Calu3 (cell line): ENCODE data around the gene SLC22A23. TPM values are rescaled to one million over a fixed set of nuclear protein-coding genes. Genes with fewer than 3 reads are reported as not detected.
A peak's percentile ranks its signal among the peaks of the same experiment; 100 is the strongest.
"Not testable (repeated sequence)": the region's sequence is repeated elsewhere in the genome, so short reads cannot be mapped to it uniquely, and the experiment has no call there.

ENCODE experiments used
- BruUV-seq: library from RNA; stranded (reverse); fragments of 400-500 nt; replicated peaks from 2 replicates; lab custom pipeline; 2021; lab: Mats Ljungman, UMichigan
- CTCF ChIA-PET: fragments of 300-600 bp; sonication (Branson Sonifier 250); formaldehyde crosslinking; loops from one replicate; lab custom pipeline; 2022; ENCODE audit warnings: antibody characterized with exemption; lab: Charles Lee
- DNase-seq: peaks from one replicate; pipeline ENCODE4 v3.0.0; 2022
- H3K27ac Mint-ChIP-seq: one replicate; pipeline ENCODE4 v1.8.0; 2022; ENCODE audit warnings: mixed read lengths; ENCODE audit not compliant: unreplicated experiment
- H3K27me3 Mint-ChIP-seq: one replicate; pipeline ENCODE4 v1.8.0; 2022; ENCODE audit warnings: mixed read lengths; ENCODE audit not compliant: unreplicated experiment
- H3K36me3 Mint-ChIP-seq: one replicate; pipeline ENCODE4 v1.8.0; 2022; ENCODE audit warnings: mild to moderate bottlenecking, moderate library complexity, mixed read lengths; ENCODE audit not compliant: insufficient read depth, unreplicated experiment
- H3K4me1 Mint-ChIP-seq: one replicate; pipeline ENCODE4 v1.8.0; 2022; ENCODE audit warnings: mild to moderate bottlenecking, low read depth, mixed read lengths; ENCODE audit not compliant: unreplicated experiment
- H3K4me3 Mint-ChIP-seq: one replicate; pipeline ENCODE4 v1.8.0; 2022; ENCODE audit warnings: mild to moderate bottlenecking, low read depth, moderate library complexity, mixed read lengths; ENCODE audit not compliant: unreplicated experiment
- H3K9me3 Mint-ChIP-seq: one replicate; pipeline ENCODE4 v1.8.0; 2022; ENCODE audit warnings: low read depth, mixed read lengths; ENCODE audit not compliant: unreplicated experiment
- CTCF ChIP-seq: fragments of 200-600 bp; IDR thresholded peaks from one replicate; pipeline ENCODE4 v1.8.0; 2022; ENCODE audit warnings: antibody characterized with exemption; ENCODE audit not compliant: unreplicated experiment
- intact Hi-C: fragments of 100-400 bp; cut with micrococcal nuclease; formaldehyde crosslinking; loops from one replicate; pipeline ENCODE4 v1.10.0; 2022; ENCODE audit not compliant: unreplicated experiment
- total RNA-seq: library from RNA; stranded (reverse); gene quantifications from 2 replicates; pipeline ENCODE4 v1.2.3, GENCODE V29; 2022

The SLC22A23 gene
- total RNA-seq, 1 experiment from 2014 or later = 3.9 TPM

- H3K4me1 Mint-ChIP-seq = peaks cover 38% of the 10 kb centered on the region
- CTCF ChIA-PET = no interaction called here
- no peaks in the 10 kb centered on the region for H3K36me3 Mint-ChIP-seq
- H3K9me3 Mint-ChIP-seq = no peaks in the 10 kb centered on the region
- no peak overlapping the region for H3K4me3 Mint-ChIP-seq
- H3K27me3 Mint-ChIP-seq = no peaks in the 10 kb centered on the region
- peak; percentile 23 for DNase-seq
- no TSS peak for BruUV-seq
- H3K27ac Mint-ChIP-seq = peak overlapping the region; percentile 39
- intact Hi-C loops = no loop called here
- no peak for TF ChIP-seq CTCF
Measured at GRCh38 chr6:3382326-3383279, 74.2 kb downstream of the SLC22A23 start.

- DNase-seq = no peak
- CTCF ChIA-PET = no interaction called here
- no peak overlapping the region for H3K4me3 Mint-ChIP-seq
- no peaks in the 10 kb centered on the region for H3K27me3 Mint-ChIP-seq
- peaks cover 49% of the 10 kb centered on the region for H3K4me1 Mint-ChIP-seq
- no TSS peak for BruUV-seq
- H3K27ac Mint-ChIP-seq = no peak overlapping the region
- no peak for TF ChIP-seq CTCF
- intact Hi-C loops = no loop called here
- no peaks in the 10 kb centered on the region for H3K9me3 Mint-ChIP-seq
- no peaks in the 10 kb centered on the region for H3K36me3 Mint-ChIP-seq
Measured at GRCh38 chr6:3381233-3381921, 75.5 kb downstream of the SLC22A23 start.

- CTCF ChIA-PET = no interaction called here
- no peak for TF ChIP-seq CTCF
- no peak overlapping the region for H3K4me3 Mint-ChIP-seq
- DNase-seq = peak; percentile 60
- H3K27me3 Mint-ChIP-seq = no peaks in the 10 kb centered on the region
- H3K27ac Mint-ChIP-seq = no peak overlapping the region
- intact Hi-C loops = no loop called here
- H3K4me1 Mint-ChIP-seq = peaks cover 50% of the 10 kb centered on the region
- H3K36me3 Mint-ChIP-seq = no peaks in the 10 kb centered on the region
- H3K9me3 Mint-ChIP-seq = no peaks in the 10 kb centered on the region
- no TSS peak for BruUV-seq
Measured at GRCh38 chr6:3380344-3381232, 76.3 kb downstream of the SLC22A23 start.

GRCh38 chr6:3379482-3380060 is 77.3 kb downstream of the SLC22A23 start:
- Mint-ChIP-seq H3K4me3 (no peak overlapping the region), H3K36me3 (no peaks in the 10 kb centered on the region), H3K27ac (no peak overlapping the region), H3K4me1 (peaks cover 50% of the 10 kb centered on the region), H3K27me3 (no peaks in the 10 kb centered on the region), H3K9me3 (no peaks in the 10 kb centered on the region)
- no peak for TF ChIP-seq CTCF
- intact Hi-C loops = no loop called here
- no peak for DNase-seq
- CTCF ChIA-PET = no interaction called here
- BruUV-seq = no TSS peak

GRCh38 chr6:3378808-3379207 is 78.0 kb downstream of the SLC22A23 start:
- BruUV-seq, H3K4me3 Mint-ChIP-seq, H3K27me3 Mint-ChIP-seq, H3K9me3 Mint-ChIP-seq, CTCF ChIA-PET, intact Hi-C loops, H3K36me3 Mint-ChIP-seq, DNase-seq, H3K27ac Mint-ChIP-seq: not testable (repeated sequence)
- H3K4me1 Mint-ChIP-seq = peaks cover 50% of the 10 kb centered on the region

- DNase-seq, intact Hi-C loops, BruUV-seq, CTCF ChIA-PET, H3K4me3 Mint-ChIP-seq, H3K9me3 Mint-ChIP-seq, H3K27me3 Mint-ChIP-seq, H3K36me3 Mint-ChIP-seq, H3K27ac Mint-ChIP-seq: not testable (repeated sequence)
- peaks cover 49% of the 10 kb centered on the region for H3K4me1 Mint-ChIP-seq
Measured at GRCh38 chr6:3378398-3378782, 78.5 kb downstream of the SLC22A23 start.
